H9 (cell line): ENCODE data around the gene MLC1. TPM values are rescaled to one million over a fixed set of nuclear protein-coding genes. Genes with fewer than 3 reads are reported as not detected.

Experiments used
- DNase-seq: peaks from one replicate; pipeline ENCODE4 v3.0.0-alpha.2; 2017
- H2AFZ ChIP-seq: one replicate; pipeline ENCODE4 v1.6.1; 2013; ENCODE audit warnings: mild to moderate bottlenecking, low read length, control low read depth, moderate library complexity
- H2AK5ac ChIP-seq: 2 replicates; pipeline ENCODE4 v1.6.1; 2013; ENCODE audit warnings: low read length, control low read depth, mixed read lengths; ENCODE audit not compliant: insufficient read length
- H2BK120ac ChIP-seq: one replicate; pipeline ENCODE4 v1.6.1; 2013; ENCODE audit warnings: low read depth, mild to moderate bottlenecking, low read length, control low read depth, inconsistent platforms; ENCODE audit not compliant: poor library complexity, severe bottlenecking
- H2BK12ac ChIP-seq: 2 replicates; pipeline ENCODE4 v1.6.1; 2013; ENCODE audit warnings: low read length, control low read depth, mixed read lengths, low read depth; ENCODE audit not compliant: insufficient read length
- H2BK15ac ChIP-seq: 2 replicates; pipeline ENCODE4 v1.6.1; 2013; ENCODE audit warnings: low read depth, low read length, control low read depth
- H2BK20ac ChIP-seq: one replicate; pipeline ENCODE4 v1.6.1; 2013; ENCODE audit warnings: low read depth, mild to moderate bottlenecking, low read length, control low read depth, inconsistent platforms; ENCODE audit not compliant: poor library complexity, severe bottlenecking
- H2BK5ac ChIP-seq: 2 replicates; pipeline ENCODE4 v1.6.1; 2013; ENCODE audit warnings: low read length, control low read depth, mixed read lengths; ENCODE audit not compliant: insufficient read length
- H3K14ac ChIP-seq: 2 replicates; pipeline ENCODE4 v1.6.1; 2013; ENCODE audit warnings: low read length, control low read depth; ENCODE audit not compliant: insufficient read depth
- H3K18ac ChIP-seq: 2 replicates; pipeline ENCODE4 v1.6.1; 2013; ENCODE audit warnings: low read depth, mild to moderate bottlenecking, mixed read lengths, low read length, control low read depth; ENCODE audit not compliant: insufficient read length
- H3K23ac ChIP-seq: 2 replicates; pipeline ENCODE4 v1.6.1; 2013; ENCODE audit warnings: low read length, control low read depth, mixed read lengths, low read depth; ENCODE audit not compliant: insufficient read length
- H3K23me2 ChIP-seq: 2 replicates; pipeline ENCODE4 v1.6.1; 2013; ENCODE audit warnings: low read depth, mild to moderate bottlenecking, mixed read lengths, low read length, control low read depth; ENCODE audit not compliant: insufficient read length, poor library complexity, severe bottlenecking
- H3K27ac ChIP-seq: 2 replicates; pipeline ENCODE4 v1.5.1; 2013; ENCODE audit warnings: low read length, control low read depth, mixed read lengths, low read depth; ENCODE audit not compliant: insufficient read length
- H3K27me3 ChIP-seq: 2 replicates; pipeline ENCODE4 v1.6.1; 2013; ENCODE audit warnings: low read length, control low read depth, inconsistent platforms; ENCODE audit not compliant: insufficient read depth
- H3K4ac ChIP-seq: 2 replicates; pipeline ENCODE4 v1.6.1; 2013; ENCODE audit warnings: low read depth, mild to moderate bottlenecking, control low read depth, inconsistent platforms, low read length, moderate library complexity
- H3K4me1 ChIP-seq: 2 replicates; pipeline ENCODE4 v1.6.1; 2013; ENCODE audit warnings: low read length, control low read depth, inconsistent platforms; ENCODE audit not compliant: insufficient read depth
- H3K4me2 ChIP-seq: 2 replicates; pipeline ENCODE4 v1.6.1; 2013; ENCODE audit warnings: low read length, control low read depth, mixed read lengths; ENCODE audit not compliant: insufficient read length, insufficient read depth
- H3K56ac ChIP-seq: 2 replicates; pipeline ENCODE4 v1.6.1; 2013; ENCODE audit warnings: low read depth, mild to moderate bottlenecking, mixed read lengths, low read length, control low read depth; ENCODE audit not compliant: insufficient read length
- H3K79me1 ChIP-seq: 2 replicates; pipeline ENCODE4 v1.6.1; 2013; ENCODE audit warnings: low read depth, mild to moderate bottlenecking, moderate library complexity, low read length, control low read depth, inconsistent platforms; ENCODE audit not compliant: insufficient read depth, poor library complexity, severe bottlenecking
- H3K79me2 ChIP-seq: 2 replicates; pipeline ENCODE4 v1.6.1; 2013; ENCODE audit warnings: low read length, control low read depth, inconsistent platforms; ENCODE audit not compliant: insufficient read depth
- H3K9ac ChIP-seq: 2 replicates; pipeline ENCODE4 v1.6.1; 2013; ENCODE audit warnings: low read length, control low read depth, mixed read lengths; ENCODE audit not compliant: insufficient read length; ENCODE audit errors: extremely low read depth
- H3K9me3 ChIP-seq: one replicate; pipeline ENCODE4 v1.6.1; 2013; ENCODE audit warnings: low read depth, low read length, inconsistent platforms; ENCODE audit not compliant: control insufficient read depth
- H3T11ph ChIP-seq: one replicate; pipeline ENCODE4 v1.6.1; 2013; ENCODE audit warnings: mild to moderate bottlenecking, low read length, control low read depth, inconsistent platforms
- H4K20me1 ChIP-seq: one replicate; pipeline ENCODE4 v1.6.1; 2013; ENCODE audit not compliant: control insufficient read depth, insufficient read length, insufficient read depth
- H4K5ac ChIP-seq: 2 replicates; pipeline ENCODE4 v1.6.1; 2013; ENCODE audit warnings: low read depth, mild to moderate bottlenecking, mixed read lengths, low read length, control low read depth; ENCODE audit not compliant: insufficient read length
- H4K8ac ChIP-seq: replicated peaks from 2 replicates; pipeline ENCODE4 v1.6.1; 2013; ENCODE audit warnings: low read length, control low read depth, mixed read lengths, low read depth; ENCODE audit not compliant: insufficient read length
- H4K91ac ChIP-seq: 2 replicates; pipeline ENCODE4 v1.6.1; 2013; ENCODE audit warnings: low read depth, mild to moderate bottlenecking, moderate library complexity, mixed read lengths, low read length, control low read depth; ENCODE audit not compliant: insufficient read length
- H3K27ac Mint-ChIP-seq, 3 experiments: 2 replicates in 2 of 3; 3 replicates in 1 of 3; pipeline ENCODE4 v1.8.0; 2020 to 2021; ENCODE audit warnings: mixed read lengths in 3 of 3, mild to moderate bottlenecking in 1 of 3, moderate library complexity in 1 of 3
- H3K27me3 Mint-ChIP-seq: 2 replicates; pipeline ENCODE4 v1.8.0; 2021; ENCODE audit warnings: low read depth, mild to moderate bottlenecking, moderate library complexity, mixed read lengths
- H3K36me3 Mint-ChIP-seq, 3 experiments: 2 replicates in 2 of 3; 3 replicates in 1 of 3; pipeline ENCODE4 v1.8.0; 2020 to 2021; ENCODE audit warnings: low read depth in 3 of 3, mixed read lengths in 3 of 3; ENCODE audit not compliant: insufficient read depth in 1 of 3
- H3K4me1 Mint-ChIP-seq, 2 experiments: 2 replicates each; pipeline ENCODE4 v1.8.0; 2020; ENCODE audit warnings: mixed read lengths in 2 of 2
- H3K4me3 Mint-ChIP-seq, 2 experiments: 2 replicates in 1 of 2; 3 replicates in 1 of 2; pipeline ENCODE4 v1.8.0; 2020 to 2021; ENCODE audit warnings: mild to moderate bottlenecking in 2 of 2, mixed read lengths in 2 of 2, moderate library complexity in 1 of 2
- H3K9me3 Mint-ChIP-seq, 2 experiments: 2 replicates in 1 of 2; 3 replicates in 1 of 2; pipeline ENCODE4 v1.8.0; 2020; ENCODE audit warnings: mild to moderate bottlenecking in 2 of 2, mixed read lengths in 2 of 2, moderate library complexity in 1 of 2
- CTCF ChIP-seq: fragments of 200-600 bp; sonication (generic); conservative IDR thresholded peaks from 3 replicates; pipeline ENCODE4 v1.8.0; 2021; ENCODE audit warnings: antibody characterized with exemption, mild to moderate bottlenecking
- WGBS: extraction: QIAGEN DNeasy Blood & Tissue Kit; methylation state at CpG from one replicate; pipeline ENCODE4 v1.1.7; 2013; ENCODE audit warnings: missing lambda C conversion rate, low lambda C conversion rate, mixed read lengths; ENCODE audit not compliant: insufficient read length; ENCODE audit errors: extremely low coverage; 5-methylcytosine and 5-hydroxymethylcytosine counted together
- total RNA-seq: library from RNA; stranded (reverse); gene quantifications from 2 replicates; pipeline ENCODE4 v1.2.1, GENCODE V29; 2021

MLC1 gene
- total RNA-seq, 1 experiment from 2014 or later, result not detected

GRCh38 chr22:50034126-50035081 lies 50.8 kb downstream of the MLC1 start:
- no peak overlapping the region for H3K14ac ChIP-seq
- H2BK20ac ChIP-seq, result no peak overlapping the region
- H2AFZ ChIP-seq, result no peak overlapping the region
- no peak overlapping the region for H2BK120ac ChIP-seq
- no peak for TF ChIP-seq CTCF
- no peaks in the 10 kb centered on the region for H3K9me3 ChIP-seq
- H4K20me1 ChIP-seq, result no peaks in the 10 kb centered on the region
- H2BK15ac ChIP-seq, result no peak overlapping the region
- no peak overlapping the region for H3K4ac ChIP-seq
- H3K79me2 ChIP-seq, result no peaks in the 10 kb centered on the region
- peaks cover 2% of the 10 kb centered on the region; the same call in 1 of the 2 replicates for H3K27me3 ChIP-seq
- Mint-ChIP-seq H3K4me3 (no peak overlapping the region; a peak in 1 of 5 replicates), H3K9me3 (peaks cover 3 to 8% of the 10 kb centered on the region in 2 experiments; a peak in 3 of 5 replicates), H3K27me3 (peaks cover 21% of the 10 kb centered on the region), H3K27ac (no peak overlapping the region), H3K36me3 (no peaks in the 10 kb centered on the region), H3K4me1 (no peaks in the 10 kb centered on the region)
- H3K4me2 ChIP-seq, result no peak overlapping the region
- H3K23me2 ChIP-seq, result peaks cover 4% of the 10 kb centered on the region
- H3K9ac ChIP-seq, result no peak overlapping the region
- H3K4me1 ChIP-seq, result no peaks in the 10 kb centered on the region
- DNase-seq, result no peak
- H4K91ac ChIP-seq, result no peak overlapping the region
- no peak overlapping the region for H3K56ac ChIP-seq
- H3K27ac ChIP-seq, result no peak overlapping the region
- H4K8ac ChIP-seq, result no peak overlapping the region
- no peak overlapping the region for H3T11ph ChIP-seq
- no CpG with 5 or more reads among the region's 43 CpGs for WGBS
- no peak overlapping the region for H3K18ac ChIP-seq
- no peak overlapping the region for H2AK5ac ChIP-seq
- no peak overlapping the region for H2BK5ac ChIP-seq
- H3K79me1 ChIP-seq, result no peaks in the 10 kb centered on the region
- no peak overlapping the region for H3K23ac ChIP-seq
- H2BK12ac ChIP-seq, result no peak overlapping the region
- H4K5ac ChIP-seq, result no peak overlapping the region
